Ishikawa (cell line): Measurements from ENCODE around the gene TLE6.
A peak's percentile ranks its signal among the peaks of the same experiment; 100 is the strongest.

Experiments used
- CEBPB ChIP-seq: IDR thresholded peaks from 2 replicates; pipeline ENCODE4 v1.6.1; 2012
- CREB1 ChIP-seq: IDR thresholded peaks from 2 replicates; pipeline ENCODE4 v1.6.1; 2012; ENCODE audit warnings: low read depth
- EGR1 ChIP-seq: IDR thresholded peaks from 2 replicates; pipeline ENCODE4 v1.6.1; 2012
- EP300 ChIP-seq: IDR thresholded peaks from 2 replicates; pipeline ENCODE4 v1.6.1; 2012; ENCODE audit warnings: borderline replicate concordance
- FOXM1 ChIP-seq: IDR thresholded peaks from 2 replicates; pipeline ENCODE4 v1.6.1; 2012; ENCODE audit warnings: low read depth, borderline replicate concordance
- NFIC ChIP-seq: IDR thresholded peaks from 2 replicates; pipeline ENCODE4 v1.6.1; 2012
- RAD21 ChIP-seq: IDR thresholded peaks from 2 replicates; pipeline ENCODE4 v1.6.1; 2012; ENCODE audit warnings: low read depth
- TAF1 ChIP-seq: IDR thresholded peaks from 2 replicates; pipeline ENCODE4 v1.6.1; 2012; ENCODE audit warnings: low read depth, mild to moderate bottlenecking
- TCF12 ChIP-seq: IDR thresholded peaks from 2 replicates; pipeline ENCODE4 v1.6.1; 2012; ENCODE audit warnings: low read depth
- TEAD4 ChIP-seq: IDR thresholded peaks from 2 replicates; pipeline ENCODE4 v1.6.1; 2012
- YY1 ChIP-seq: IDR thresholded peaks from 2 replicates; pipeline ENCODE4 v1.6.1; 2012; ENCODE audit warnings: low read depth
- ZBTB7A ChIP-seq: IDR thresholded peaks from 2 replicates; pipeline ENCODE4 v1.6.1; 2012; ENCODE audit warnings: low read depth
- TF ChIP-seq, protein P1 (sequence below): IDR thresholded peaks from 2 replicates; pipeline ENCODE4 v1.6.1; 2012
- TF ChIP-seq, protein P2 (sequence below): IDR thresholded peaks from 2 replicates; pipeline ENCODE4 v1.6.1; 2012
- TF ChIP-seq, protein P3 (sequence below): IDR thresholded peaks from 2 replicates; pipeline ENCODE4 v1.6.1; 2012; ENCODE audit warnings: low read depth, mild to moderate bottlenecking

Gene TLE6

DNA sequence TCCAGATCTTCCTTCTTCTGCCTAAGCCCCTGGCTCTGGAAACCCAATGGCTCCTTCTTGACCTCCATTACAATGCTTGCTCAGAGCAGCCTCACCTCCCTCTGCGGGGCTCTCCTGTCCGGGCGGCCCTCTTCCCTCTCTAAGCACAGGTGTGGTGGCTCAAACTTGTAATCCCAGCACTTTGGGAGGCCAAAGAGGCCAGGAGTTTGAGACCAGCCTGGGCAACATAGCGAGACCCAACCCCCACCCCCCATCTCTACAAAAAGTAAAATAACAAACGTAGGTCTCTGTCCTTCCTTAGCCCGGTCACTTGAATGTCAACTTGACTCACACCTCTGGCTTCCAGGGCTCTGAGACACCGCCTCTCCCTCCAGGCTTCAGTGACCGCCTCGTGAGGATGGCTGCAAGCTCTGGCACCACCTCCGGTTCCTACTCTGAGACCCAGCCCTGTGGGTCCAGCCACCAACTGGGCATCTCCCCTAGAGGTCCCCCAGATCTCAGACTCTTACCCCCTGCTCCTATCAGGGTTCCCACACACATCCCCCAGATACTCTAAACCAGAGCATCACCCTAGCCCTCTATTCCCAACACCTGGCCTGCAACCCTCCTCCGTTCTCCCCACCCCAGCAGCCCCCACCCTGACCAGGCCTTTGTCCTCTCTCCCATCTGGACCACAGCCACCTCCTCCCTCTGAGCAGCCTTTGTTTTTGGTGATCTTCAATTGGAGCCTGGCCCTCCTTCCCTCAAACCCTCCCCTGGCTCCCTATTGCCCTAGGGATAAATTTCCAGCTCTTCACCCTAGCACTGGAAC, 56.4 kb downstream of the TLE6 start:
- TF ChIP-seq NFIC: no peak
- no peak for TF ChIP-seq CEBPB
- no peak for TF ChIP-seq EP300
- TF ChIP-seq TEAD4: no peak
- TF ChIP-seq YY1: no peak

DNA sequence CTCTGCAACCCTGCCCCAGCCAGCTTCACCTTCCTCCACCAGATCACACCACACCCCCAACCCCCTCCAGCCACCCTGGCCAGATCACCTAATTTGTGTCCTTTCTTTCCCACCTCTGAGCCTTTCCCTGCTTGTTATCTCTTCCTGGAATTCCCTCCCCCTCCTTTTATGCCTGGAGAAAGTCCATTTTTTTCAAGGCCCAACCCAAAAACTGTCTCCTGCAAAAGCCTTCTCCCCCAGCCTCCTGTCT, 57.0 kb downstream of the TLE6 start:
- no peak for TF ChIP-seq CREB1
- TF ChIP-seq, protein P1, sequence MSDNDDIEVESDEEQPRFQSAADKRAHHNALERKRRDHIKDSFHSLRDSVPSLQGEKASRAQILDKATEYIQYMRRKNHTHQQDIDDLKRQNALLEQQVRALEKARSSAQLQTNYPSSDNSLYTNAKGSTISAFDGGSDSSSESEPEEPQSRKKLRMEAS: no peak
- no peak for TF ChIP-seq NFIC
- no peak for TF ChIP-seq TCF12

DNA sequence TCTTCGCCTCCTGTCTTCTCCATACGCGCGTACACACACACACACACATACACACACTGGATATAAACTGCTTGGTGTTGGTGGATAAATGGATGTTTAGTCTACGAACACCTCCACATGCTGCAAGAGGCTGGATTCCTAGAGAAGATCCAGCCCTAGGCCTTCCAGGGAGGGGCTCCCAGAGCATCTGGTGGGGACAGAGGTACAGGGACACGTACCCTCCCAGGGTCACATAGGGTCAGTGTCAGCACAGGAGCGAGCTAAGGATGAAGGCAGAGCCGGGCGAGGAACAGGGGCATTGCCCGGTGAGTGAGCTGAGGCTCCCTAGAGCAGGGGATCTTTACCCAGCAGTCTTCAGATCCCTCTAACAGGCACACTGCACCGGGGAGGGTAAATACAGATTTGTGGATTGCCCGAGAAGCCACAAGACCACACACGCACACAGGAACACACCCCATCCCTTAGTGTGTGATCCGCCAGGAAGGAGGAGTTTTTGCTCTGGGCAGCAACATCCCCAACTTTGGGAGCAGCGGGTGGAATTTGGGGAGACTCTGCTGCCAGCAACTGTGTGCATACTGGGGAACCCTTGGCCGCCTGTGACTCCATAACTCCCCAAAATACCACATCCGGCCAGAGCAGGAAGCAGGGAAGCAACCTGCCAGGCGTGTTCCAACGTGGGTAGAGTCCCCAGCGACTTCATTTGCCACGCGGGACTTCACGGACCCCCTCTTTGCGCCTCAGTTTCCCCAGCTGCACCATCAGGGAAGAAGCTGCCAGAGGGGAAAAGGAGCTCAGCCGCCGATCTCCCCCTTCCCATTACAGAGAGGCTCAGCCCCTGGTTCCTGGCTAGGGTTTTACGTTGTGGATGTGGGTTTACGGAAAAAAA, 57.5 kb downstream of the TLE6 start:
- TF ChIP-seq YY1 (no peak), EGR1 (no peak), RAD21 (no peak), CREB1 (no peak), CEBPB (no peak), TCF12 (no peak), TEAD4 (no peak), TAF1 (no peak), ZBTB7A (no peak), EP300 (no peak), NFIC (no peak), FOXM1 (no peak)
- TF ChIP-seq, protein P2, sequence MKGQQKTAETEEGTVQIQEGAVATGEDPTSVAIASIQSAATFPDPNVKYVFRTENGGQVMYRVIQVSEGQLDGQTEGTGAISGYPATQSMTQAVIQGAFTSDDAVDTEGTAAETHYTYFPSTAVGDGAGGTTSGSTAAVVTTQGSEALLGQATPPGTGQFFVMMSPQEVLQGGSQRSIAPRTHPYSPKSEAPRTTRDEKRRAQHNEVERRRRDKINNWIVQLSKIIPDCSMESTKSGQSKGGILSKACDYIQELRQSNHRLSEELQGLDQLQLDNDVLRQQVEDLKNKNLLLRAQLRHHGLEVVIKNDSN: no peak
- TF ChIP-seq, protein P3, sequence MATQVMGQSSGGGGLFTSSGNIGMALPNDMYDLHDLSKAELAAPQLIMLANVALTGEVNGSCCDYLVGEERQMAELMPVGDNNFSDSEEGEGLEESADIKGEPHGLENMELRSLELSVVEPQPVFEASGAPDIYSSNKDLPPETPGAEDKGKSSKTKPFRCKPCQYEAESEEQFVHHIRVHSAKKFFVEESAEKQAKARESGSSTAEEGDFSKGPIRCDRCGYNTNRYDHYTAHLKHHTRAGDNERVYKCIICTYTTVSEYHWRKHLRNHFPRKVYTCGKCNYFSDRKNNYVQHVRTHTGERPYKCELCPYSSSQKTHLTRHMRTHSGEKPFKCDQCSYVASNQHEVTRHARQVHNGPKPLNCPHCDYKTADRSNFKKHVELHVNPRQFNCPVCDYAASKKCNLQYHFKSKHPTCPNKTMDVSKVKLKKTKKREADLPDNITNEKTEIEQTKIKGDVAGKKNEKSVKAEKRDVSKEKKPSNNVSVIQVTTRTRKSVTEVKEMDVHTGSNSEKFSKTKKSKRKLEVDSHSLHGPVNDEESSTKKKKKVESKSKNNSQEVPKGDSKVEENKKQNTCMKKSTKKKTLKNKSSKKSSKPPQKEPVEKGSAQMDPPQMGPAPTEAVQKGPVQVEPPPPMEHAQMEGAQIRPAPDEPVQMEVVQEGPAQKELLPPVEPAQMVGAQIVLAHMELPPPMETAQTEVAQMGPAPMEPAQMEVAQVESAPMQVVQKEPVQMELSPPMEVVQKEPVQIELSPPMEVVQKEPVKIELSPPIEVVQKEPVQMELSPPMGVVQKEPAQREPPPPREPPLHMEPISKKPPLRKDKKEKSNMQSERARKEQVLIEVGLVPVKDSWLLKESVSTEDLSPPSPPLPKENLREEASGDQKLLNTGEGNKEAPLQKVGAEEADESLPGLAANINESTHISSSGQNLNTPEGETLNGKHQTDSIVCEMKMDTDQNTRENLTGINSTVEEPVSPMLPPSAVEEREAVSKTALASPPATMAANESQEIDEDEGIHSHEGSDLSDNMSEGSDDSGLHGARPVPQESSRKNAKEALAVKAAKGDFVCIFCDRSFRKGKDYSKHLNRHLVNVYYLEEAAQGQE: no peak
- TF ChIP-seq, protein P1: no peak

DNA sequence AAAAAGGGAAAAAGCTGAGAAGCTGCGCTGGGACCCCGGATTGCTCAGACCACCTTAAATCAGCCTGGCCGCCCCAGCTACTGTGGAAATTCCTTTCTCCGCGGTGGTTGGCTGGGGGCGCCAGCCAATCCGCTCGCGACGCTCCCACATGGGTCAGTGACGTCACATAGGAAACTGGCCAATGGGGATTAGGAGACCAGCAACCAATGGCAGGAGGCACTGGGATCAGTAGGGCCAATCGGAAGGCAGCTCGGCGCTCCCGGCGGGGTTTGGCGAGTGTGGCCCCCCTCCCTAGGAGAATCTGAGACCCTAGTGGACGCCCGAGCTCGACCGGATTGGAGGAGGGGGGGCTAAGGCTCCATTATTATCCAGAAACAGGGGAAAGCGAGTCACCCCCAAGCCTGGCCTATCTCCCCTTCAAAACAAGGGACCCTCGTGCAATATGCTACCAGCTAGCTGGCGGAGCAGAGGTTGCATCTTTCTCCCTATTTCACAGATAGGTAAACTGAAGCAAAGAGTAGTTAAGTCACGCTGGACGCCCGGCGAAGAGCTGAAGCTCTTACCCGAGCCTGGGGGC, 58.3 kb downstream of the TLE6 start:
- TF ChIP-seq TEAD4 (no peak), ZBTB7A (peak; percentile 62; the same call in 1 of the 2 replicates), CEBPB (no peak), EP300 (no peak), CREB1 (peak; percentile 65), TCF12 (no peak), YY1 (0 out of 2 replicates have a peak, but pooled peaks have one; percentile 35), NFIC (no peak), RAD21 (no peak), FOXM1 (no peak), TAF1 (peak; percentile 50; the same call in 1 of the 2 replicates), EGR1 (no peak)
- TF ChIP-seq, protein P1: peak; percentile 35; the same call in 1 of the 2 replicates
- TF ChIP-seq, protein P3: no peak
- TF ChIP-seq, protein P2: peak; percentile 73
